ENCODE measurements around the gene RAB3GAP1.
"Not testable (repeated sequence)": the region's sequence is repeated elsewhere in the genome, so short reads cannot be mapped to it uniquely, and the experiment has no call there.

The RAB3GAP1 gene

GRCh38 chr2:135056790-135057189, 4.7 kb downstream of the RAB3GAP1 start:
- DNase-seq = no peak

DNA sequence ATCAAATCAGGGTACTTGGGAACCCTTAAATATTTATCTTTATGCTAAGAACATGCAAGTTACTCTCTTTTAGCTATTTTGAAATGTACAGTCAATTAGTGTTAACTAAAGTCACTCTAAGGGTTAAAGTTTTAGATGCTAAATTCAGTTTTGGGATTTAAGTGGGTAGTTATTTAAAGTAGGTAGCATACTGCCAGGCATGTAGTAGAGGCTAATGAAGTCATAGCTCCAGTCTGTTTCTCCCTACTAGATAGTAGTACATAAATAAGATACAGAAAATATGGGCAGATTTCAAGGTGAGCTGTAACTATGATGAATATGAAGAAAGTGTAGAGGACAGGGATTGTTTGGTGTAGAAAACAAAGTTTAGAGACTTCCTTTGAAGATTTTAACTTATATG, 7.5 kb downstream of the RAB3GAP1 start:
- DNase-seq = no peak

- DNase-seq = no peak
Observed at GRCh38 chr2:135063210-135063609, 11.1 kb downstream of the RAB3GAP1 start.

DNA sequence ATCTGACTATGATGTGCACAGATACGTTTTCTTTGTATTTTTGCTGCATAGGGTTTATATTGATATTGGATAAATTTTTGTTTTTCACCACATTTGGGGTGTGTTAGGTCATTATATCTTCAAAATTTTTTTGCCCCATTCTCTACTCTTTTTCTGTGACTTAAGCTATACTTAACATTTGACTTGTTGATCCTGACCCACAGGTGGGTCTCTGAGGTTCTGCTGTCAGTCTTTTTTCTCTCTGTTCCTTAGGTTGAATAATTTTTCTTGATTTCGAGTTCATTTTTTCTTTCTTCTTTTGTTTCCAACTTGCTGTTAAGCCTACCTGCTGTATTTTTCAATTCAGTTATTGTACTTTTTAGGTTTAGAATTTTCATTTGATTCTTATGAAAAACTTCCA, 12.1 kb downstream of the RAB3GAP1 start:
- DNase-seq = no peak

GRCh38 chr2:135066710-135067109, 14.6 kb downstream of the RAB3GAP1 start:
- DNase-seq = no peak

- DNase-seq = no peak
Observed at GRCh38 chr2:135072125-135072997, 20.3 kb downstream of the RAB3GAP1 start.

DNA sequence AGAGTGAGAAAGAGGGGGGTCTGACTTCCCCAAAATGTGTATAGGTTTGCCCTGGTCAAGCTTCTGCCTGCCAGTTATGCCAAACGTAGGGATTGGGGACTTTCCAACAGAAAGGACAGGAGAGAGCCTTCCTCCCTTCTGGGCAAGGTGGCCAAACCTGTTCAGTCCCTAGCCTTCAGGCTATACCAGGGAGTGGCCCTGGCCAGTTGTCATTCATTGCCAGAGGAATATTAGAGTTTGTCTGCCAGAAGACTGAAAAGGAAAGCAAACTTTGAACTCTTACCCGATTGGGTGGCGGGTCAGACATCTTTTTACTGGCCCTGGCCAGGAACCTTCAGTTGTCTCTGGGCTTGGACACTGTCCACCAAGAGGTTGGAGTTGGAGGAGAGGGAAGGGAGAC, 22.1 kb downstream of the RAB3GAP1 start:
- DNase-seq = no peak

- no peak for DNase-seq
Observed at GRCh38 chr2:135076556-135076955, 24.5 kb downstream of the RAB3GAP1 start.

GRCh38 chr2:135078417-135078816, 26.3 kb downstream of the RAB3GAP1 start:
- DNase-seq = no peak

- DNase-seq = no peak
Observed at GRCh38 chr2:135086222-135086621, 34.1 kb downstream of the RAB3GAP1 start.

GRCh38 chr2:135089597-135089996, 37.5 kb downstream of the RAB3GAP1 start:
- DNase-seq = not testable (repeated sequence)

DNA sequence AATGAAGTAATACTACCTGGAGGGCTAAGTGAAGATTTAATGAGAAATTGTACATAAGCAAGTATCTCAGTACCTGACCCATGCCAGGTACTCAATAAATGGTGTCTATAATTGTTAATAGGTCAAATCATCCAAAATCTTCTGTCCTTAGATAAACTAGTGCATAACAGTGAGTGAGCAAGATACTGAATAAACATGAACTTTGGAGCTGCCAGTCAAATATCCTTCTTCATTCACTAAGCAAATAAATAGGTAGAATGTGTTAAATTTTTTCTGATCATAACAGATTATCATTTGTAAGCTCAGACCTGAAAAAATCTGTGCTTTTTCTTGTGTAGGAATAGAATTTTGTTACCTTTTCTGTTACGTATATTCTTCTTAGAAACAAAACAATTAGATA, 39.6 kb downstream of the RAB3GAP1 start:
- DNase-seq = no peak

DNA sequence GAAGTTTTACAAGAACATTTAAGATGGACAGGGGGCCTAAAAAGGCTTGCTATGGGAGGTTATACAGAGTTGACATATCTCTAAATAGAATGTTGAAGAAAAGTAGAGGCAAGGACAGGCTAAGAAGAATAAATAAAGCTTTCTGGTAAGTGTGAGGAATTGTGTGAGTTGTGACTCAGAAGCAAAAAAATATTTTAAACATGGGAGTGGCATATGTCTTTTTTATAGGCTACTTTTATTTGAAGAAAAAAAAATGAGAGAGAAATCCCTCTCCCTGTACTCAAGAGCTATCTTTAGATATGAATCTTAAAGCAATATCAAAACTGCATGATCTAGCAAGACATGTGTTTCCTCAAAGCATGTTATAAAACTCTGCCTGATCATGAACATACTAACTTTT, 41.1 kb downstream of the RAB3GAP1 start:
- DNase-seq = no peak

- no peak for DNase-seq
Observed at GRCh38 chr2:135093670-135094330, 41.7 kb downstream of the RAB3GAP1 start.

DNA sequence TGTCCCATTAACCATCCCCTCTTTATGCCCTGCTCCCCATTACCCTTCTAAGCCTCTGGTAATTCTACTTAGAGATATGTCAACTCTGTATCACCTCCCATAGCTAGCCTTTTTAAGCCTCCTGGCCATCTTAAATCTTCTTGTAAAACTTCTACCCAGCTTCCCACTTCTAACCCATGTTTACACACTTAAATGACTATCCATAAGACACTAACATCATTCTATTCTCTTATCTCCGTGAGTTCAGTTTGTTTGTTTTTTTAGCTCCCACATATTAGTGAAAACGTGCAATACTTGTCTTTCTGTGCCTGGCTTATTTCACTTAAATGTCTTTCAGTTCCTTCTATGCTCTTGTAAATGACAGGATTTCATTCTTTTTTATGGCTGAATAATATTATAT, 42.4 kb downstream of the RAB3GAP1 start:
- no peak for DNase-seq

GRCh38 chr2:135095591-135095990, 43.5 kb downstream of the RAB3GAP1 start:
- DNase-seq = no peak

GRCh38 chr2:135096665-135097446, 44.8 kb downstream of the RAB3GAP1 start:
- DNase-seq = no peak

- DNase-seq = no peak
Observed at GRCh38 chr2:135097532-135098231, 45.6 kb downstream of the RAB3GAP1 start.

- no peak for DNase-seq
Observed at GRCh38 chr2:135099802-135100483, 47.9 kb downstream of the RAB3GAP1 start.

- no peak for DNase-seq
Observed at GRCh38 chr2:135103843-135104242, 51.8 kb downstream of the RAB3GAP1 start.

DNA sequence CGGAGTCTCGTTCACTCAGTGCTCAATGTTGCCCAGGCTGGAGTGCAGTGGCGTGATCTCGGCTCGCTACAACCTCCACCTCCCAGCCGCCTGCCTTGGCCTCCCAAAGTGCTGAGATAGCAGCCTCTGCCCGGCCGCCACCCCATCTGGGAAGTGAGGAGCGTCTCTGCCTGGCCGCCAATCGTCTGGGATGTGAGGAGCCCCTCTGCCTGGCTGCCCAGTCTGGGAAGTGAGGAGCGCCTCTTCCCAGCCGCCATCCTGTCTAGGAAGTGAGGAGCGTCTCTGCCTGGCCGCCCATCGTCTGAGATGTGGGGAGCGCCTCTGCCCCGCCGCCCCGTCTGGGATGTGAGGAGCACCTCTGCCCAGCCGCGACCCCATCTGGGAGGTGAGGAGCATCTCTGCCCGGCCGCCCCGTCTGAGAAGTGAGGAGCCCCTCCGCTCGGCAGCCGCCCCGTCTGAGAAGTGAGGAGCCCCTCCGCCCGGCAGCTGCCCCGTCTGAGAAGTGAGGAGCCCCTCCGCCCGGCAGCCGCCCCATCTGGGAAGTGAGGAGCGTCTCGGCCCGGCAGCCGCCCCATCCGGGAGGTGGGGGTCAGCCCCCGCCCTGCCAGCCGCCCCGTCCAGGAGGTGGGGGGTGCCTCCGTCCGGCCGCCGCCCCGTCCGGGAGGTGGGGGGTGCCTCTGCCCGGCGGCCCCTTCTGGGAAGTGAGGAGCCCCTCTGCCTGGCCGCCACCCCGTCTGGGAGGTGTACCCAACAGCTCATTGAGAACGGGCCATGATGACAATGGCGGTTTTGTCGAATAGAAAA, 53.6 kb downstream of the RAB3GAP1 start:
- DNase-seq = not testable (repeated sequence)

All from NCI-H2171 (cell line).